Measurements from ENCODE around the gene TTBK2. TPM values are rescaled to one million over a fixed set of nuclear protein-coding genes. Genes with fewer than 3 reads are reported as not detected.

Gene TTBK2
- total RNA-seq, 5 donors from 2014 or later (not counting 1 experiment from before 2014, with no cell fraction given) = 26.2 to 30.7 (median 26.9) TPM

DNA sequence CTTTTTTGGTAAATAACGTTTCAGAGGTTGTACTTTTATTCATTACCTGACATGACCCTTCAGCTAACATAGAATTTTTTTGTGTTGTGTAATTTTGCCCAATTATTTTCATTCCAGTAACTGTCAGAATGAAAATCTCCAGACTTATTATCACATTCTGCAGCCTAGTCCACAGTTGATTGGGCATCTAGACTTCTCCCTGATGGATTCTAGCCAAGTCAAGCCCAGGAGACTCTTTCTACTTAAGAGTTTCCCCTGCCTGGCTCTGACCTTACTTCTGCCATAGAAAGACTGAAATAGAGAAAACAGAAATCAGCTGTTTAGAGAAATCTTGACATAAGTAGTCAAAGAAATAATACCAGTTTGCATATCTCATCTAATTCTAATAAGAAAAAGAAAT, 100.8 kb downstream of the TTBK2 start:
- no peaks in the 10 kb centered on the region for H3K9me3 Mint-ChIP-seq
- H3K27me3 Mint-ChIP-seq = no peaks in the 10 kb centered on the region
- no peaks in the 10 kb centered on the region for H3K9me3 ChIP-seq
- H3K4me1 ChIP-seq (ENCODE audit: control insufficient read depth in 1 of 2, extremely low read depth in 1 of 2, insufficient read depth in 2 of 2, low read length in 2 of 2) = no peaks in the 10 kb centered on the region
- POLR2A ChIA-PET = no interaction called here
- no CpG with 5 or more reads among the region's 1 CpG for WGBS (ENCODE audit: insufficient coverage)
- H3K27me3 ChIP-seq (replicated peaks in 1 of 2; ENCODE audit: control insufficient read depth in 2 of 2, extremely low read depth in 1 of 2, insufficient read depth in 2 of 2, low read length in 1 of 2) = no peaks in the 10 kb centered on the region
- no peak overlapping the region for H3K4me3 Mint-ChIP-seq
- H3K36me3 ChIP-seq (ENCODE audit: control insufficient read depth in 2 of 2, extremely low read depth in 1 of 2, insufficient read depth in 1 of 2, low read length in 1 of 2) = peaks cover 0 to 9% of the 10 kb centered on the region in 2 donors
- H3K36me3 Mint-ChIP-seq = peaks cover 42% of the 10 kb centered on the region
- no peak overlapping the region for H3K27ac ChIP-seq (ENCODE audit: low read length)
- H3K4me1 Mint-ChIP-seq = no peaks in the 10 kb centered on the region
- CTCF ChIA-PET = no interaction called here
- H3K27ac Mint-ChIP-seq = no peak overlapping the region
- no peak for DNase-seq
- no peak for ATAC-seq (replicated peaks in 1 of 4)
- H3K4me3 ChIP-seq (ENCODE audit: control insufficient read depth in 1 of 2, extremely low read depth in 1 of 2, low read length in 1 of 2) = no peak overlapping the region

GRCh38 chr15:42811433-42811832, 109.1 kb downstream of the TTBK2 start:
- ChIA-PET POLR2A (interaction anchor here in 1 of 2 donors (0.6 kb wide), 2 partner anchors 27 to 508 kb away, joined by 3 read pairs; no protein-coding TSS in a partner anchor), CTCF (interaction anchor here in 1 of 2 donors (0.6 kb wide), 1 partner anchor 150 kb away, joined by 3 read pairs; no protein-coding TSS in a partner anchor)
- Mint-ChIP-seq H3K9me3 (no peaks in the 10 kb centered on the region), H3K27me3 (no peaks in the 10 kb centered on the region), H3K4me3 (no peak overlapping the region), H3K4me1 (no peaks in the 10 kb centered on the region), H3K36me3 (peaks cover 33% of the 10 kb centered on the region), H3K27ac (no peak overlapping the region)
- H3K27me3 ChIP-seq (replicated peaks in 1 of 2; ENCODE audit: control insufficient read depth in 2 of 2, extremely low read depth in 1 of 2, insufficient read depth in 2 of 2, low read length in 1 of 2) = no peaks in the 10 kb centered on the region
- H3K9me3 ChIP-seq = no peaks in the 10 kb centered on the region
- no peaks in the 10 kb centered on the region for H3K4me1 ChIP-seq (ENCODE audit: control insufficient read depth in 1 of 2, extremely low read depth in 1 of 2, insufficient read depth in 2 of 2, low read length in 2 of 2)
- H3K27ac ChIP-seq (ENCODE audit: low read length) = no peak overlapping the region
- H3K4me3 ChIP-seq (ENCODE audit: control insufficient read depth in 1 of 2, extremely low read depth in 1 of 2, low read length in 1 of 2) = no peak overlapping the region
- peaks cover 0 to 7% of the 10 kb centered on the region in 2 donors for H3K36me3 ChIP-seq (ENCODE audit: control insufficient read depth in 2 of 2, extremely low read depth in 1 of 2, insufficient read depth in 1 of 2, low read length in 1 of 2)
- DNase-seq = no peak
- ATAC-seq (replicated peaks in 1 of 4) = no peak

DNA sequence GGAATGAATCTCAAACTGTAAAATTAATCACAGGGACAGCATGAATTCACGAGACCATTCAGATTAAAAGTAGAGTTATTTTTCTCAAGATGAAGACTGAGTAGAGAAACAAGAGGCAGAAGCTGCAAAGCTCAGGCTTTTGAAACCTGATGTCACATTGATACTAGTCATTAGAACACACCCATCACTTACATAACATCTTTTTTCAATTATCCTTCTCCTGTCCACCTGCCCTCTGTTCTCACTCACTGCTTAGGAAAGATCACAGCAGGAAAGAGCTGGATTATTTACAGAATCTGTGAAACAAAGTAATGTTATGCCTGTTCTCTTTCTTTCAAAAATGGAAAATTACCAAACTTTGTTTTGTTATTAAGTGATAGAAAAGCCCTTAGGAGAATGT, 111.7 kb downstream of the TTBK2 start:
- ChIA-PET POLR2A (no interaction called here), CTCF (no interaction called here)
- H3K9me3 ChIP-seq = no peaks in the 10 kb centered on the region
- WGBS (ENCODE audit: insufficient coverage) = no CpG with 5 or more reads among the region's 1 CpG
- no peaks in the 10 kb centered on the region for H3K4me1 ChIP-seq (ENCODE audit: control insufficient read depth in 1 of 2, extremely low read depth in 1 of 2, insufficient read depth in 2 of 2, low read length in 2 of 2)
- H3K27ac ChIP-seq (ENCODE audit: low read length) = no peak overlapping the region
- no peak overlapping the region for H3K4me3 ChIP-seq (ENCODE audit: control insufficient read depth in 1 of 2, extremely low read depth in 1 of 2, low read length in 1 of 2)
- peaks cover 39% of the 10 kb centered on the region for H3K36me3 Mint-ChIP-seq
- no peaks in the 10 kb centered on the region for H3K9me3 Mint-ChIP-seq
- peaks cover 0 to 5% of the 10 kb centered on the region in 2 donors for H3K36me3 ChIP-seq (ENCODE audit: control insufficient read depth in 2 of 2, extremely low read depth in 1 of 2, insufficient read depth in 1 of 2, low read length in 1 of 2)
- DNase-seq = no peak
- H3K4me3 Mint-ChIP-seq = no peak overlapping the region
- no peak for ATAC-seq (replicated peaks in 1 of 4)
- H3K4me1 Mint-ChIP-seq = no peaks in the 10 kb centered on the region
- H3K27me3 Mint-ChIP-seq = no peaks in the 10 kb centered on the region
- no peaks in the 10 kb centered on the region for H3K27me3 ChIP-seq (replicated peaks in 1 of 2; ENCODE audit: control insufficient read depth in 2 of 2, extremely low read depth in 1 of 2, insufficient read depth in 2 of 2, low read length in 1 of 2)
- no peak overlapping the region for H3K27ac Mint-ChIP-seq

DNA sequence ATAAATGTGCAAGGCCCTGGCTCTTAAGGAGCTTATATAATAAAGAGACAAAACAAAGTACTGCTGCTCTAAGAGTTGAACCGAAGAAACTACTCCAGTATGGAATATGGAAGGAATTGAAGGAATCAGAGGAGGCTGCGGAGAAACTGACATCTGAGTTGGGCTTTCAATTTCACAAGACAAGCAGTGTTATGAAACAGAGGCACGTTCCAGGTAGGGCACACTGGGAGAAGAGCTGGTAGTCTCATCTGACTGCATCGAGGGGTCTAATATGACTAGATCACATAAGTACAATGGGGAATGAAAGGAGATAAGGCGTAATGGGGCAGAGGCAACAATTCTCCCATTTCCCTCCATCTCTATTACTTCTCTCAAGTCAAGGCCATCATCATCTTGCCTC, 115.3 kb downstream of the TTBK2 start:
- peaks cover 52% of the 10 kb centered on the region for H3K36me3 Mint-ChIP-seq
- H3K4me3 Mint-ChIP-seq = no peak overlapping the region
- Histone ChIP-seq H3K4me3 (ENCODE audit: control insufficient read depth in 1 of 2, extremely low read depth in 1 of 2, low read length in 1 of 2) (no peak overlapping the region), H3K9me3 (no peaks in the 10 kb centered on the region), H3K36me3 (ENCODE audit: control insufficient read depth in 2 of 2, extremely low read depth in 1 of 2, insufficient read depth in 1 of 2, low read length in 1 of 2) (peaks cover 10 to 21% of the 10 kb centered on the region in 2 donors), H3K27me3 (replicated peaks in 1 of 2; ENCODE audit: control insufficient read depth in 2 of 2, extremely low read depth in 1 of 2, insufficient read depth in 2 of 2, low read length in 1 of 2) (no peaks in the 10 kb centered on the region), H3K4me1 (ENCODE audit: control insufficient read depth in 1 of 2, extremely low read depth in 1 of 2, insufficient read depth in 2 of 2, low read length in 2 of 2) (no peaks in the 10 kb centered on the region), H3K27ac (ENCODE audit: low read length) (no peak overlapping the region)
- H3K4me1 Mint-ChIP-seq = no peaks in the 10 kb centered on the region
- CTCF ChIA-PET = no interaction called here
- POLR2A ChIA-PET = no interaction called here
- 100% methylated on average over 2 of the region's 5 CpGs for WGBS (ENCODE audit: insufficient coverage)
- H3K27me3 Mint-ChIP-seq = no peaks in the 10 kb centered on the region
- no peak for DNase-seq
- H3K27ac Mint-ChIP-seq = no peak overlapping the region
- ATAC-seq (replicated peaks in 1 of 4) = no peak
- no peaks in the 10 kb centered on the region for H3K9me3 Mint-ChIP-seq

- ChIA-PET POLR2A (no interaction called here), CTCF (no interaction called here)
- WGBS (ENCODE audit: insufficient coverage) = no CpG with 5 or more reads among the region's 3 CpGs
- Mint-ChIP-seq H3K4me1 (no peaks in the 10 kb centered on the region), H3K36me3 (peaks cover 53% of the 10 kb centered on the region), H3K27me3 (no peaks in the 10 kb centered on the region), H3K4me3 (no peak overlapping the region), H3K27ac (no peak overlapping the region), H3K9me3 (no peaks in the 10 kb centered on the region)
- Histone ChIP-seq H3K9me3 (no peaks in the 10 kb centered on the region), H3K27me3 (replicated peaks in 1 of 2; ENCODE audit: control insufficient read depth in 2 of 2, extremely low read depth in 1 of 2, insufficient read depth in 2 of 2, low read length in 1 of 2) (no peaks in the 10 kb centered on the region), H3K36me3 (ENCODE audit: control insufficient read depth in 2 of 2, extremely low read depth in 1 of 2, insufficient read depth in 1 of 2, low read length in 1 of 2) (peaks cover 10 to 21% of the 10 kb centered on the region in 2 donors), H3K4me1 (ENCODE audit: control insufficient read depth in 1 of 2, extremely low read depth in 1 of 2, insufficient read depth in 2 of 2, low read length in 2 of 2) (no peaks in the 10 kb centered on the region), H3K27ac (ENCODE audit: low read length) (no peak overlapping the region), H3K4me3 (ENCODE audit: control insufficient read depth in 1 of 2, extremely low read depth in 1 of 2, low read length in 1 of 2) (no peak overlapping the region)
- no peak for ATAC-seq (replicated peaks in 1 of 4)
- DNase-seq = no peak
Measured at GRCh38 chr15:42804739-42805138, 115.8 kb downstream of the TTBK2 start.

DNA sequence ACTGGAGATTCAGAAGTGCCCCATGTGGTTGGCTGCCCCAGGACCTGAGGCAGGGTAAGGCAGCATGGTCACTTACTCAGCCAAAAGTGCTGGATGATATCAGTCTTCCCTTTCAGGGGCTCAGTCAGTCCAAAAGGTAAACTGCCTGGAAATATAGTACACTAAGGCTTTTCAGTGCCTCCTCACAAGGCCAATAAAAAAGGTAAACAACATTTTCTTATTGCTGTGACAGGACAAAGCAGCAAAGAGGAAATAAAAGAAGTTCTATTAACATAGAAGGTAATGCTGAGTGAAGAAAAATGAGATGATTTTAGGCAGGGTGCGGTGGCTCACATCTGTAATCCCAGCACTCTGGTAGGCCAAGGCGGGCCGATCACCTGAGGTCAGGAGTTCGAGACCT, 117.1 kb downstream of the TTBK2 start:
- peaks cover 56% of the 10 kb centered on the region for H3K36me3 Mint-ChIP-seq
- H3K9me3 Mint-ChIP-seq = no peaks in the 10 kb centered on the region
- WGBS (ENCODE audit: insufficient coverage) = no CpG with 5 or more reads among the region's 4 CpGs
- Histone ChIP-seq H3K27ac (ENCODE audit: low read length) (no peak overlapping the region), H3K36me3 (ENCODE audit: control insufficient read depth in 2 of 2, extremely low read depth in 1 of 2, insufficient read depth in 1 of 2, low read length in 1 of 2) (peaks cover 10 to 21% of the 10 kb centered on the region in 2 donors), H3K27me3 (replicated peaks in 1 of 2; ENCODE audit: control insufficient read depth in 2 of 2, extremely low read depth in 1 of 2, insufficient read depth in 2 of 2, low read length in 1 of 2) (no peaks in the 10 kb centered on the region), H3K4me1 (ENCODE audit: control insufficient read depth in 1 of 2, extremely low read depth in 1 of 2, insufficient read depth in 2 of 2, low read length in 2 of 2) (no peaks in the 10 kb centered on the region), H3K4me3 (ENCODE audit: control insufficient read depth in 1 of 2, extremely low read depth in 1 of 2, low read length in 1 of 2) (no peak overlapping the region), H3K9me3 (no peaks in the 10 kb centered on the region)
- H3K4me3 Mint-ChIP-seq = no peak overlapping the region
- ChIA-PET CTCF (no interaction called here), POLR2A (no interaction called here)
- H3K27ac Mint-ChIP-seq = no peak overlapping the region
- no peaks in the 10 kb centered on the region for H3K27me3 Mint-ChIP-seq
- no peaks in the 10 kb centered on the region for H3K4me1 Mint-ChIP-seq
- DNase-seq (no peak), ATAC-seq (replicated peaks in 1 of 4) (no peak)

GRCh38 chr15:42802168-42802567, 118.4 kb downstream of the TTBK2 start:
- peaks cover 0 to 2% (median 0%) of the 10 kb centered on the region in 3 donors for H3K4me1 Mint-ChIP-seq
- Histone ChIP-seq H3K4me3 (ENCODE audit: control insufficient read depth in 1 of 2, extremely low read depth in 1 of 2, low read length in 1 of 2) (no peak overlapping the region), H3K9me3 (no peaks in the 10 kb centered on the region), H3K4me1 (ENCODE audit: control insufficient read depth in 1 of 2, extremely low read depth in 1 of 2, insufficient read depth in 2 of 2, low read length in 2 of 2) (no peaks in the 10 kb centered on the region), H3K27ac (ENCODE audit: low read length) (no peak overlapping the region), H3K27me3 (replicated peaks in 1 of 2; ENCODE audit: control insufficient read depth in 2 of 2, extremely low read depth in 1 of 2, insufficient read depth in 2 of 2, low read length in 1 of 2) (no peaks in the 10 kb centered on the region), H3K36me3 (ENCODE audit: control insufficient read depth in 2 of 2, extremely low read depth in 1 of 2, insufficient read depth in 1 of 2, low read length in 1 of 2) (peaks cover 10 to 21% of the 10 kb centered on the region in 2 donors)
- ATAC-seq (replicated peaks in 1 of 4) = no peak
- H3K9me3 Mint-ChIP-seq = no peaks in the 10 kb centered on the region
- no peak overlapping the region for H3K4me3 Mint-ChIP-seq
- CTCF ChIA-PET = interaction anchor here in 1 of 2 donors (1.5 kb wide), 1 partner anchor 124 kb away, joined by 4 read pairs; no protein-coding TSS in a partner anchor
- no peak for DNase-seq
- POLR2A ChIA-PET = no interaction called here
- peaks cover 51% of the 10 kb centered on the region for H3K36me3 Mint-ChIP-seq
- no peak overlapping the region for H3K27ac Mint-ChIP-seq
- 88% methylated on average over 4 of the region's 8 CpGs for WGBS (ENCODE audit: insufficient coverage)
- H3K27me3 Mint-ChIP-seq = no peaks in the 10 kb centered on the region
